Testis (tissue), 3 donors: ENCODE data around the gene MYO7B. TPM values are rescaled to one million over a fixed set of nuclear protein-coding genes. Genes with fewer than 3 reads are reported as not detected.

Experiments used
- DNase-seq: peaks from one replicate; pipeline ENCODE4 v3.0.0-alpha.2; 2019
- H3K27ac ChIP-seq, 2 donors: fragments of 200-600 bp; sonication (generic); one replicate each; pipeline ENCODE4 v1.5.1; 2019
- H3K27me3 ChIP-seq: fragments of 200-600 bp; sonication (generic); one replicate; pipeline ENCODE4 v1.5.1; 2019
- H3K36me3 ChIP-seq: fragments of 200-600 bp; sonication (generic); one replicate; pipeline ENCODE4 v1.5.1; 2017; ENCODE audit warnings: low read depth; ENCODE audit errors: missing control alignments
- H3K4me1 ChIP-seq: fragments of 200-600 bp; sonication (generic); one replicate; pipeline ENCODE4 v1.5.1; 2019
- H3K4me3 ChIP-seq, 2 donors: fragments of 200-600 bp; sonication (generic); one replicate each; pipeline ENCODE4 v1.5.1; 2017 to 2019
- H3K9me3 ChIP-seq: fragments of 200-600 bp; sonication (generic); one replicate; pipeline ENCODE4 v1.5.1; 2017
- CTCF ChIP-seq, 3 experiments: fragments of 450-650 bp in 2 of 3; fragments of 200-600 bp in 1 of 3; sonication (generic) in 1 of 3; IDR thresholded peaks; one replicate each; pipeline ENCODE4 v1.5.1; 2016 to 2019; ENCODE audit warnings: antibody characterized with exemption in 3 of 3, mild to moderate bottlenecking in 2 of 3, moderate library complexity in 1 of 3
- POLR2A ChIP-seq: fragments of 450-650 bp; IDR thresholded peaks from one replicate; pipeline ENCODE4 v1.6.1; 2017; ENCODE audit warnings: antibody characterized with exemption, mild to moderate bottlenecking, moderate library complexity
- WGBS, 2 donors: methylation state at CpG; one replicate each; pipeline ENCODE4 v1.1.5; 2018; 5-methylcytosine and 5-hydroxymethylcytosine counted together
- intact Hi-C: fragments of 100-400 bp; cut with DNase I; formaldehyde crosslinking; loops from one replicate; pipeline ENCODE4 v1.15.1; 2023; ENCODE audit warnings: low total_unique reads
- polyA plus RNA-seq: library from polyadenylated mRNA; stranded (reverse); fragments of 350-450 nt; fragmentation: Illumina TruSeq; extraction: RNeasy Lipid Tissue Mini Kit (QIAGEN cat#74804); gene quantifications from one replicate; pipeline ENCODE4 v1.2.3, GENCODE V29; 2014; ENCODE audit warnings: low read depth, low replicate concordance; ENCODE audit not compliant: insufficient read depth
- total RNA-seq, 2 donors: library from RNA; depleted of rRNA; stranded (reverse); fragments of >200 nt; gene quantifications; one replicate each; pipeline ENCODE4 v1.2.3, GENCODE V29; 2016

MYO7B gene
- total and polyA plus RNA-seq, 3 donors from 2014 or later: 3.6 to 5.6 (median 4.2) TPM

GRCh38 chr2:127662937-127663565 lies 127.6 kb downstream of the MYO7B start:
- Histone ChIP-seq H3K4me1 (peaks cover 28% of the 10 kb centered on the region), H3K36me3 (no peaks in the 10 kb centered on the region), H3K27me3 (no peaks in the 10 kb centered on the region), H3K27ac (no peak overlapping the region), H3K4me3 (no peak overlapping the region), H3K9me3 (no peaks in the 10 kb centered on the region)
- WGBS, 2 donors: 68 to 72% methylated on average over 8 to 9 of the region's 9 CpGs
- intact Hi-C loops: no loop called here
- no peak for DNase-seq
- TF ChIP-seq CTCF (IDR thresholded peaks at IDR 0.05) (no peak), POLR2A (no peak)

GRCh38 chr2:127663566-127664064 lies 128.1 kb downstream of the MYO7B start:
- H3K4me3 ChIP-seq: peak overlapping the region in 1 of 2 donors; percentile 27
- intact Hi-C loops: no loop called here
- WGBS, 2 donors: 53 to 78% methylated on average over 3 to 6 of the region's 6 CpGs
- DNase-seq: no peak
- TF ChIP-seq POLR2A: no peak
- no peak for TF ChIP-seq CTCF (IDR thresholded peaks at IDR 0.05)
- H3K36me3 ChIP-seq: no peaks in the 10 kb centered on the region
- H3K27me3 ChIP-seq: no peaks in the 10 kb centered on the region
- peaks cover 28% of the 10 kb centered on the region for H3K4me1 ChIP-seq
- H3K9me3 ChIP-seq: no peaks in the 10 kb centered on the region
- no peak overlapping the region for H3K27ac ChIP-seq

GRCh38 chr2:127664065-127664894 lies 128.8 kb downstream of the MYO7B start:
- DNase-seq: peak; percentile 49
- Histone ChIP-seq H3K4me3 (peak overlapping the region; percentile 27 to 36), H3K9me3 (no peaks in the 10 kb centered on the region), H3K36me3 (no peaks in the 10 kb centered on the region), H3K27me3 (no peaks in the 10 kb centered on the region), H3K4me1 (peaks cover 25% of the 10 kb centered on the region), H3K27ac (peak overlapping the region in 1 of 2 donors; percentile 50)
- 28% methylated on average over 63 of the region's 69 CpGs; no CpG with 5 or more reads in 1 of the 2 donors for WGBS, 2 donors
- TF ChIP-seq CTCF (IDR thresholded peaks at IDR 0.05) (no peak), POLR2A (no peak)
- intact Hi-C loops: no loop called here

GRCh38 chr2:127664895-127665225 lies 129.4 kb downstream of the MYO7B start:
- 73 to 77% methylated on average over 4 to 6 of the region's 6 CpGs for WGBS, 2 donors
- no peaks in the 10 kb centered on the region for H3K27me3 ChIP-seq
- H3K4me3 ChIP-seq: peak overlapping the region in 1 of 2 donors; percentile 27
- peak overlapping the region in 1 of 2 donors; percentile 50 for H3K27ac ChIP-seq
- H3K36me3 ChIP-seq: no peaks in the 10 kb centered on the region
- TF ChIP-seq POLR2A: no peak
- no peak for DNase-seq
- peaks cover 21% of the 10 kb centered on the region for H3K4me1 ChIP-seq
- intact Hi-C loops: no loop called here
- no peaks in the 10 kb centered on the region for H3K9me3 ChIP-seq

GRCh38 chr2:127665267-127665893 lies 129.9 kb downstream of the MYO7B start:
- TF ChIP-seq CTCF (IDR thresholded peaks at IDR 0.05) (no peak), POLR2A (no peak)
- Histone ChIP-seq H3K36me3 (no peaks in the 10 kb centered on the region), H3K4me1 (peaks cover 19% of the 10 kb centered on the region), H3K4me3 (no peak overlapping the region), H3K9me3 (no peaks in the 10 kb centered on the region), H3K27me3 (no peaks in the 10 kb centered on the region), H3K27ac (peak overlapping the region in 1 of 2 donors; percentile 50)
- 87 to 89% methylated on average over 8 of the region's 8 CpGs for WGBS, 2 donors
- intact Hi-C loops: no loop called here
- no peak for DNase-seq
